Keratinocyte (primary cell): Measurements from ENCODE around the gene DRAP1.

Experiments used
- EZH2 ChIP-seq: IDR thresholded peaks from one replicate; pipeline ENCODE4 v1.6.1; 2012; ENCODE audit warnings: inconsistent platforms, mild to moderate bottlenecking, low read length, moderate library complexity
- TF ChIP-seq, protein P1 (sequence below), 3 experiments: IDR thresholded peaks in 1 of 3; conservative IDR thresholded peaks in 1 of 3; optimal IDR thresholded peaks in 1 of 3; 2 replicates in 2 of 3; 3 replicates in 1 of 3; pipeline versions ENCODE3 to v1.5.1; 2011; ENCODE audit warnings: low read length in 3 of 3, mild to moderate bottlenecking in 3 of 3, moderate library complexity in 2 of 3, control low read depth in 1 of 3, inconsistent platforms in 1 of 3; ENCODE audit not compliant: insufficient read depth in 2 of 3; ENCODE audit errors: extremely low read depth in 1 of 3

DNA sequence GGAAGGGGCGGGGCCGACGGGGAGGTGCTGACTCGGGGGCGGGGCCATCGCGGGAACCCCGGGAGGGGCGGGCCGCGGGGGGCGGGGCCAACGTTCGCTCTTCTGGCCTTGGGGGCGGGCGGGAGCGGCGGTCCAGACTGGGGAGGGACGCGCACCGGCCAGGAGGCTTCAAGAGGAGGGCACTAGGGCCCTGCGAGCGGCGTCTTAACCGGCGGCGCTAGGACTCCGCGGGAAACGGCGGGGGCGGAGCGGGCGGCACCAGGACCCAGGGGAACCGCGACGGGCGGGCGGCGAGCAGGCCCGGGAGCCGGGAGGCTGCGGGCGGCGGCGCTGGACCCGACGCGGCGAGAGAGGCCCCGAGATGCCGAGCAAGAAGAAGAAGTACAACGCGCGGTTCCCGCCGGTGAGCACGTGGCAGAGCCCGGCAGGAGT, at the start of gene DRAP1:
- TF ChIP-seq, protein P1, sequence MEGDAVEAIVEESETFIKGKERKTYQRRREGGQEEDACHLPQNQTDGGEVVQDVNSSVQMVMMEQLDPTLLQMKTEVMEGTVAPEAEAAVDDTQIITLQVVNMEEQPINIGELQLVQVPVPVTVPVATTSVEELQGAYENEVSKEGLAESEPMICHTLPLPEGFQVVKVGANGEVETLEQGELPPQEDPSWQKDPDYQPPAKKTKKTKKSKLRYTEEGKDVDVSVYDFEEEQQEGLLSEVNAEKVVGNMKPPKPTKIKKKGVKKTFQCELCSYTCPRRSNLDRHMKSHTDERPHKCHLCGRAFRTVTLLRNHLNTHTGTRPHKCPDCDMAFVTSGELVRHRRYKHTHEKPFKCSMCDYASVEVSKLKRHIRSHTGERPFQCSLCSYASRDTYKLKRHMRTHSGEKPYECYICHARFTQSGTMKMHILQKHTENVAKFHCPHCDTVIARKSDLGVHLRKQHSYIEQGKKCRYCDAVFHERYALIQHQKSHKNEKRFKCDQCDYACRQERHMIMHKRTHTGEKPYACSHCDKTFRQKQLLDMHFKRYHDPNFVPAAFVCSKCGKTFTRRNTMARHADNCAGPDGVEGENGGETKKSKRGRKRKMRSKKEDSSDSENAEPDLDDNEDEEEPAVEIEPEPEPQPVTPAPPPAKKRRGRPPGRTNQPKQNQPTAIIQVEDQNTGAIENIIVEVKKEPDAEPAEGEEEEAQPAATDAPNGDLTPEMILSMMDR (optimal IDR thresholded peaks at IDR 0.05 in 1 of 3, IDR thresholded peaks at IDR 0.05 in 1 of 3, conservative IDR thresholded peaks at IDR 0.05 in 1 of 3; ENCODE audit: extremely low read depth in 1 of 3, insufficient read depth in 2 of 3, low read length in 3 of 3): no peak
- TF ChIP-seq EZH2: no peak
